Measurements from ENCODE around the gene FMNL3. TPM values are rescaled to one million over a fixed set of nuclear protein-coding genes. Genes with fewer than 3 reads are reported as not detected.
"Not testable (repeated sequence)": the region's sequence is repeated elsewhere in the genome, so short reads cannot be mapped to it uniquely, and the experiment has no call there.

The FMNL3 gene
- total RNA-seq, 1 donor from 2014 or later, result 17.3 TPM

GRCh38 chr12:49609875-49610154, 97.4 kb downstream of the FMNL3 start:
- peaks cover 7% of the 10 kb centered on the region for H3F3A ChIP-seq (ENCODE audit: low read depth)
- H3K27ac Mint-ChIP-seq, result no peak overlapping the region
- no peaks in the 10 kb centered on the region for H3K79me2 ChIP-seq (ENCODE audit: low read depth)
- H3K9ac ChIP-seq, result no peak overlapping the region
- peaks cover 7% of the 10 kb centered on the region for H3K27me3 Mint-ChIP-seq (ENCODE audit: insufficient read depth, low read depth)
- no peaks in the 10 kb centered on the region for H3K4me1 Mint-ChIP-seq
- no peaks in the 10 kb centered on the region for H3K4me1 ChIP-seq
- no peaks in the 10 kb centered on the region for H3K27me3 ChIP-seq
- H3K4me3 ChIP-seq, result no peak overlapping the region
- H3K9me3 ChIP-seq (ENCODE audit: low read depth), result no peaks in the 10 kb centered on the region
- H4K20me1 ChIP-seq (ENCODE audit: low read depth), result no peaks in the 10 kb centered on the region
- no peak overlapping the region for H3K4me3 Mint-ChIP-seq
- DNase-seq (ENCODE audit: low spot score), result no peak
- H3K9me3 Mint-ChIP-seq, result peaks cover 25% of the 10 kb centered on the region
- no peak overlapping the region for H3K27ac ChIP-seq
- H2AFZ ChIP-seq (replicated peaks), result no peak overlapping the region
- TF ChIP-seq EZH2 (IDR thresholded peaks at IDR 0.05) (no peak), CTCF (IDR thresholded peaks at IDR 0.05) (peak; percentile 6), EZH2phosphoT487 (IDR thresholded peaks at IDR 0.05) (no peak)
- H3K36me3 Mint-ChIP-seq, result peaks cover 7% of the 10 kb centered on the region
- H3K4me2 ChIP-seq, result no peak overlapping the region
- no peaks in the 10 kb centered on the region for H3K36me3 ChIP-seq

- H3K4me2 ChIP-seq, result no peak overlapping the region
- H3F3A ChIP-seq (ENCODE audit: low read depth), result peaks cover 7% of the 10 kb centered on the region
- no peak overlapping the region for H3K4me3 ChIP-seq
- no peak for DNase-seq (ENCODE audit: low spot score)
- no peaks in the 10 kb centered on the region for H3K27me3 ChIP-seq
- Mint-ChIP-seq H3K9me3 (peaks cover 21% of the 10 kb centered on the region), H3K4me1 (no peaks in the 10 kb centered on the region), H3K27me3 (ENCODE audit: insufficient read depth, low read depth) (peaks cover 6% of the 10 kb centered on the region), H3K27ac (peak overlapping the region; percentile 51), H3K4me3 (no peak overlapping the region), H3K36me3 (peaks cover 7% of the 10 kb centered on the region)
- H4K20me1 ChIP-seq (ENCODE audit: low read depth), result no peaks in the 10 kb centered on the region
- no peaks in the 10 kb centered on the region for H3K4me1 ChIP-seq
- no peaks in the 10 kb centered on the region for H3K36me3 ChIP-seq
- H3K27ac ChIP-seq, result no peak overlapping the region
- H3K79me2 ChIP-seq (ENCODE audit: low read depth), result no peaks in the 10 kb centered on the region
- no peaks in the 10 kb centered on the region for H3K9me3 ChIP-seq (ENCODE audit: low read depth)
- no peak overlapping the region for H2AFZ ChIP-seq (replicated peaks)
- no peak overlapping the region for H3K9ac ChIP-seq
- TF ChIP-seq EZH2phosphoT487 (IDR thresholded peaks at IDR 0.05) (no peak), CTCF (IDR thresholded peaks at IDR 0.05) (no peak)
These were observed 97.9 kb downstream of the FMNL3 start for GRCh38 chr12:49609059-49609874.

- H3K9me3 Mint-ChIP-seq, result peaks cover 14% of the 10 kb centered on the region
- DNase-seq (ENCODE audit: low spot score); H3K36me3 ChIP-seq; H3K4me2 ChIP-seq; H3K79me2 ChIP-seq (ENCODE audit: low read depth); H3K4me1 ChIP-seq; H3K27me3 ChIP-seq; H3K9ac ChIP-seq; H4K20me1 ChIP-seq (ENCODE audit: low read depth); H3K4me1 Mint-ChIP-seq; H3K27ac ChIP-seq; H3F3A ChIP-seq (ENCODE audit: low read depth); H3K4me3 ChIP-seq; H3K27me3 Mint-ChIP-seq (ENCODE audit: insufficient read depth, low read depth); H3K36me3 Mint-ChIP-seq; H3K27ac Mint-ChIP-seq; H3K9me3 ChIP-seq (ENCODE audit: low read depth); H2AFZ ChIP-seq (replicated peaks); H3K4me3 Mint-ChIP-seq: not testable (repeated sequence)
These were observed 101.7 kb downstream of the FMNL3 start, which contains the start of gene FAM186B for GRCh38 chr12:49605539-49605938. Gene FAM186B, minus strand, starts transcription at chr12:49605639. Its CDS starts 162 bp downstream, at chr12:49605477.

- Mint-ChIP-seq H3K27me3 (ENCODE audit: insufficient read depth, low read depth) (peaks cover 2% of the 10 kb centered on the region), H3K36me3 (peaks cover under 1% of the 10 kb centered on the region), H3K4me1 (no peaks in the 10 kb centered on the region), H3K9me3 (peaks cover 8% of the 10 kb centered on the region), H3K4me3 (no peak overlapping the region), H3K27ac (no peak overlapping the region)
- no peak for DNase-seq (ENCODE audit: low spot score)
- Histone ChIP-seq H3K27me3 (no peaks in the 10 kb centered on the region), H3K4me1 (no peaks in the 10 kb centered on the region), H3K36me3 (no peaks in the 10 kb centered on the region), H3K4me2 (no peak overlapping the region), H3K9ac (no peak overlapping the region), H3F3A (ENCODE audit: low read depth) (peaks cover 7% of the 10 kb centered on the region), H3K79me2 (ENCODE audit: low read depth) (no peaks in the 10 kb centered on the region), H3K4me3 (no peak overlapping the region), H3K9me3 (ENCODE audit: low read depth) (no peaks in the 10 kb centered on the region), H4K20me1 (ENCODE audit: low read depth) (no peaks in the 10 kb centered on the region), H2AFZ (replicated peaks) (no peak overlapping the region), H3K27ac (no peak overlapping the region)
- no peak for TF ChIP-seq EZH2 (IDR thresholded peaks at IDR 0.05)
These were observed 102.3 kb downstream of the FMNL3 start for GRCh38 chr12:49604856-49605255.

Data from neural progenitor cell (in vitro differentiated cells).